Neural cell (in vitro differentiated cells): ENCODE measurements around the gene CARD19. TPM values are rescaled to one million over a fixed set of nuclear protein-coding genes. Genes with fewer than 3 reads are reported as not detected.

Source experiments
- H2AFZ ChIP-seq: fragments of 200-600, 300-800 bp; sonication (generic), shearing (Covaris generic); 2 replicates; pipeline ENCODE4 v1.6.0; 2014; ENCODE audit warnings: low read depth, mild to moderate bottlenecking, antibody characterized with exemption, low read length, moderate library complexity
- H3F3A ChIP-seq: fragments of 200-600 bp; shearing (Covaris generic); 2 replicates; pipeline ENCODE4 v1.6.1; 2016; ENCODE audit warnings: mild to moderate bottlenecking, moderate library complexity, mixed read lengths, antibody characterized with exemption, low read length; ENCODE audit not compliant: insufficient read depth, poor library complexity, severe bottlenecking
- H3K27ac ChIP-seq: fragments of 200-600, 300-800 bp; sonication (generic), shearing (Covaris generic); 2 replicates; pipeline ENCODE4 v1.5.1; 2014; ENCODE audit warnings: mild to moderate bottlenecking, low read length, moderate library complexity
- H3K27me3 ChIP-seq: fragments of 300-800, 200-600 bp; sonication (generic), shearing (Covaris generic); 2 replicates; pipeline ENCODE4 v1.6.0; 2014; ENCODE audit warnings: mild to moderate bottlenecking, low read depth, low read length, moderate library complexity; ENCODE audit not compliant: insufficient read depth
- H3K36me3 ChIP-seq: fragments of 300-800, 200-600 bp; sonication (generic), shearing (Covaris generic); 2 replicates; pipeline ENCODE4 v1.5.1; 2014; ENCODE audit warnings: mild to moderate bottlenecking, antibody characterized with exemption, low read length, moderate library complexity; ENCODE audit not compliant: insufficient read depth
- H3K4me2 ChIP-seq: fragments of 300-800, 200-600 bp; sonication (generic), shearing (Covaris generic); 2 replicates; pipeline ENCODE4 v1.6.0; 2014; ENCODE audit warnings: mild to moderate bottlenecking, low read length
- H3K4me3 ChIP-seq: fragments of 300-800, 200-600 bp; sonication (generic), shearing (Covaris generic); 2 replicates; pipeline ENCODE4 v1.5.1; 2014; ENCODE audit warnings: mild to moderate bottlenecking, low read length, moderate library complexity
- H3K79me2 ChIP-seq: fragments of 200-600 bp; shearing (Covaris generic); replicated peaks from 2 replicates; pipeline ENCODE4 v1.6.0; 2014; ENCODE audit warnings: mild to moderate bottlenecking, low read length, moderate library complexity; ENCODE audit not compliant: insufficient read depth
- H3K9ac ChIP-seq: fragments of 300-800, 200-600 bp; sonication (generic), shearing (Covaris generic); 2 replicates; pipeline ENCODE4 v1.6.1; 2016; ENCODE audit warnings: mild to moderate bottlenecking, low read length, mixed read lengths
- H3K9me2 ChIP-seq: fragments of 200-600 bp; shearing (Covaris generic); 2 replicates; pipeline ENCODE4 v1.6.1; 2016; ENCODE audit warnings: mild to moderate bottlenecking, low read length, mixed read lengths; ENCODE audit not compliant: insufficient read depth
- H3K9me3 ChIP-seq: fragments of 200-600, 300-800 bp; sonication (generic), shearing (Covaris generic); 2 replicates; pipeline ENCODE4 v1.6.1; 2016; ENCODE audit warnings: mild to moderate bottlenecking, mixed run types, low read length, moderate library complexity, mixed read lengths
- H4K20me1 ChIP-seq: fragments of 200-600 bp; shearing (Covaris generic); 2 replicates; pipeline ENCODE4 v1.6.1; 2016; ENCODE audit warnings: mild to moderate bottlenecking, mixed run types; ENCODE audit not compliant: insufficient read depth
- CTCF ChIP-seq: fragments of 450-650 bp; IDR thresholded peaks from 2 replicates; pipeline ENCODE4 v1.5.1; 2014; ENCODE audit warnings: antibody characterized with exemption, mild to moderate bottlenecking, moderate library complexity; ENCODE audit not compliant: poor library complexity, severe bottlenecking
- EP300 ChIP-seq: fragments of 450-650 bp; conservative IDR thresholded peaks from 2 replicates; pipeline ENCODE4 v1.6.1; 2014; ENCODE audit warnings: antibody characterized with exemption, mild to moderate bottlenecking, moderate library complexity; ENCODE audit not compliant: poor library complexity, severe bottlenecking
- EZH2 ChIP-seq: fragments of 200-600, 300-800 bp; shearing (Covaris generic), sonication (generic); IDR thresholded peaks from 2 replicates; pipeline ENCODE4 v1.6.1; 2014; ENCODE audit warnings: antibody characterized with exemption, low read length, borderline replicate concordance, mild to moderate bottlenecking; ENCODE audit not compliant: insufficient read depth, poor library complexity, severe bottlenecking
- MXI1 ChIP-seq: fragments of 450-650 bp; conservative IDR thresholded peaks from 2 replicates; pipeline ENCODE4 v1.6.1; 2014; ENCODE audit warnings: antibody characterized with exemption, mild to moderate bottlenecking; ENCODE audit not compliant: poor library complexity, severe bottlenecking
- POLR2AphosphoS5 ChIP-seq: IDR thresholded peaks from 2 replicates; pipeline ENCODE4 v1.6.1; 2012
- RAD21 ChIP-seq: fragments of 450-650 bp; conservative IDR thresholded peaks from 2 replicates; pipeline ENCODE4 v1.6.1; 2014; ENCODE audit warnings: antibody characterized with exemption, mild to moderate bottlenecking, moderate library complexity
- REST ChIP-seq: IDR thresholded peaks from 2 replicates; pipeline ENCODE4 v1.6.1; 2012; ENCODE audit warnings: borderline replicate concordance
- SMC3 ChIP-seq: fragments of 450-650 bp; conservative IDR thresholded peaks from 2 replicates; pipeline ENCODE4 v1.6.1; 2014; ENCODE audit warnings: antibody characterized with exemption, mild to moderate bottlenecking, moderate library complexity; ENCODE audit not compliant: poor library complexity
- TAF1 ChIP-seq: IDR thresholded peaks from 2 replicates; pipeline ENCODE4 v1.6.1; 2012; ENCODE audit warnings: low read depth
- polyA plus RNA-seq: library from polyadenylated mRNA; depleted of rRNA; stranded (reverse); fragments of >200 nt; gene quantifications from 2 replicates; pipeline ENCODE4 v1.2.3, GENCODE V29; 2014

The CARD19 gene
- polyA plus RNA-seq, 1 donor from 2014 or later: 66.7 TPM

- Histone ChIP-seq H3K9ac (no peak overlapping the region), H3K27ac (no peak overlapping the region), H4K20me1 (no peaks in the 10 kb centered on the region), H3K36me3 (no peaks in the 10 kb centered on the region), H3K79me2 (no peaks in the 10 kb centered on the region), H3F3A (no peaks in the 10 kb centered on the region), H3K27me3 (peaks cover 10% of the 10 kb centered on the region), H3K9me2 (no peaks in the 10 kb centered on the region), H2AFZ (no peak overlapping the region), H3K4me3 (no peak overlapping the region), H3K9me3 (no peaks in the 10 kb centered on the region), H3K4me2 (no peak overlapping the region)
- TF ChIP-seq EP300 (no peak), SMC3 (no peak), MXI1 (no peak), POLR2AphosphoS5 (no peak), TAF1 (no peak), RAD21 (no peak), REST (no peak)
Observed at GRCh38 chr9:93061260-93061751, 34.7 kb upstream of the CARD19 start.

- Histone ChIP-seq H3K9me2 (no peaks in the 10 kb centered on the region), H3K79me2 (no peaks in the 10 kb centered on the region), H3K9ac (no peak overlapping the region), H3K27me3 (peaks cover 10% of the 10 kb centered on the region), H2AFZ (no peak overlapping the region), H3K9me3 (no peaks in the 10 kb centered on the region), H3K36me3 (no peaks in the 10 kb centered on the region), H3K4me3 (no peak overlapping the region), H3F3A (no peaks in the 10 kb centered on the region), H3K27ac (no peak overlapping the region), H3K4me2 (no peak overlapping the region), H4K20me1 (no peaks in the 10 kb centered on the region)
- no peak for TF ChIP-seq SMC3
- TF ChIP-seq MXI1: no peak
- no peak for TF ChIP-seq TAF1
Observed at GRCh38 chr9:93061791-93062763, 33.9 kb upstream of the CARD19 start.

GRCh38 chr9:93064392-93065134 lies 31.5 kb upstream of the CARD19 start:
- no peak for TF ChIP-seq TAF1
- no peak for TF ChIP-seq MXI1
- no peak for TF ChIP-seq CTCF
- TF ChIP-seq REST: no peak
- TF ChIP-seq EZH2: no peak
- no peak for TF ChIP-seq EP300
- TF ChIP-seq SMC3: no peak
- no peak for TF ChIP-seq RAD21
- TF ChIP-seq POLR2AphosphoS5: no peak
- Histone ChIP-seq H3K4me3 (no peak overlapping the region), H3K4me2 (no peak overlapping the region), H3K27ac (no peak overlapping the region), H3K36me3 (no peaks in the 10 kb centered on the region), H3K27me3 (peaks cover 6% of the 10 kb centered on the region), H2AFZ (no peak overlapping the region), H4K20me1 (no peaks in the 10 kb centered on the region), H3K9me2 (no peaks in the 10 kb centered on the region), H3K79me2 (no peaks in the 10 kb centered on the region), H3F3A (no peaks in the 10 kb centered on the region), H3K9me3 (no peaks in the 10 kb centered on the region), H3K9ac (no peak overlapping the region)
